SK-N-SH (cell line): ENCODE measurements around the gene BUB1. TPM values are rescaled to one million over a fixed set of nuclear protein-coding genes. Genes with fewer than 3 reads are reported as not detected.

Experiments
- CTCF ChIA-PET: fragments of 300-600, 350-600 bp; formaldehyde crosslinking; extraction: SDS; loops from one replicate; lab custom pipeline; 2021; lab: Yijun Ruan, JAX
- POLR2A ChIA-PET: fragments of 350-600 bp; sonication (Branson Sonifier 250); formaldehyde crosslinking; extraction: SDS; loops from one replicate; lab custom pipeline; 2020; ENCODE audit warnings: antibody characterized with exemption, inconsistent platforms; lab: Yijun Ruan, JAX
- DNase-seq: peaks from one replicate; pipeline ENCODE4 v3.0.0; 2012
- H2AFZ ChIP-seq: fragments of 200-600 bp; sonication (generic); 2 replicates; pipeline ENCODE4 v1.8.1; 2016; ENCODE audit warnings: antibody characterized with exemption, mild to moderate bottlenecking, low read depth
- H3F3A ChIP-seq: fragments of 200-600 bp; sonication (generic); replicated peaks from 2 replicates; pipeline ENCODE3; 2016; ENCODE audit warnings: antibody characterized with exemption, mild to moderate bottlenecking; ENCODE audit not compliant: insufficient read depth
- H3K27ac ChIP-seq, 2 experiments: fragments of 200-500 bp in 1 of 2; fragments of 200-600 bp in 1 of 2; sonication (Bioruptor generic) in 1 of 2; sonication (generic), shearing (Covaris generic) in 1 of 2; 2 replicates each; pipeline versions ENCODE4 v1.5.1 to v1.6.1; 2014 to 2016; ENCODE audit warnings: low read depth in 2 of 2, inconsistent platforms in 1 of 2, low read length in 1 of 2, mild to moderate bottlenecking in 1 of 2, mixed read lengths in 1 of 2
- H3K27me3 ChIP-seq: fragments of 200-600 bp; sonication (generic), shearing (Covaris generic); 2 replicates; pipeline ENCODE4 v1.6.1; 2016; ENCODE audit warnings: mixed run types; ENCODE audit not compliant: insufficient read depth
- H3K36me3 ChIP-seq, 2 experiments: fragments of 200-500 bp in 1 of 2; fragments of 200-600 bp in 1 of 2; sonication (Bioruptor generic) in 1 of 2; sonication (generic) in 1 of 2; replicated peaks in 1 of 2; 2 replicates each; pipeline versions ENCODE3 to v1.5.1; 2014 to 2016; ENCODE audit warnings: low read length in 1 of 2, mild to moderate bottlenecking in 1 of 2; ENCODE audit not compliant: insufficient read depth in 2 of 2, control insufficient read depth in 1 of 2
- H3K4me1 ChIP-seq, 2 experiments: fragments of 200-500 bp in 1 of 2; fragments of 200-600 bp in 1 of 2; sonication (Bioruptor generic) in 1 of 2; sonication (generic), shearing (Covaris generic) in 1 of 2; 2 replicates each; pipeline versions ENCODE4 v1.5.1 to v1.6.1; 2014 to 2016; ENCODE audit warnings: low read depth in 1 of 2, low read length in 1 of 2, mixed run types in 1 of 2; ENCODE audit not compliant: insufficient read depth in 2 of 2, control insufficient read depth in 1 of 2
- H3K4me2 ChIP-seq: fragments of 200-600 bp; sonication (generic), shearing (Covaris generic); 2 replicates; pipeline ENCODE4 v1.6.1; 2017; ENCODE audit warnings: mixed run types
- H3K4me3 ChIP-seq, 2 experiments: fragments of 200-500 bp in 1 of 2; fragments of 200-600 bp in 1 of 2; sonication (Bioruptor generic) in 1 of 2; sonication (generic), shearing (Covaris generic) in 1 of 2; 2 replicates each; pipeline versions ENCODE4 v1.5.1 to v1.8.1; 2014 to 2016; ENCODE audit warnings: low read depth in 2 of 2, inconsistent platforms in 1 of 2, low read length in 1 of 2, mild to moderate bottlenecking in 1 of 2, mixed read lengths in 1 of 2, moderate library complexity in 1 of 2
- H3K79me2 ChIP-seq: fragments of 200-600 bp; sonication (generic); 2 replicates; pipeline ENCODE4 v1.8.1; 2017; ENCODE audit warnings: mild to moderate bottlenecking; ENCODE audit not compliant: insufficient read depth
- H3K9ac ChIP-seq: fragments of 200-600 bp; sonication (generic); 2 replicates; pipeline ENCODE4 v1.6.1; 2017; ENCODE audit warnings: mixed run types
- H3K9me2 ChIP-seq: fragments of 200-600 bp; sonication (generic); 2 replicates; pipeline ENCODE4 v1.6.1; 2017; ENCODE audit warnings: mixed run types
- H3K9me3 ChIP-seq: fragments of 200-600 bp; sonication (generic); 2 replicates; pipeline ENCODE4 v1.6.1; 2017; ENCODE audit warnings: mixed run types, mild to moderate bottlenecking, moderate library complexity
- H4K20me1 ChIP-seq: fragments of 200-600 bp; sonication (generic); 2 replicates; pipeline ENCODE4 v1.6.1; 2017; ENCODE audit warnings: mild to moderate bottlenecking, mixed run types; ENCODE audit not compliant: insufficient read depth
- CHD2 ChIP-seq: fragments of 150-350 bp; IDR thresholded peaks from 2 replicates; pipeline ENCODE4 v1.6.1; 2018; ENCODE audit warnings: low read length; ENCODE audit not compliant: partially characterized antibody
- EP300 ChIP-seq, 2 experiments: IDR thresholded peaks; 2 replicates each; pipeline versions ENCODE4 v1.4.0 to v1.6.1; 2012; ENCODE audit warnings: borderline replicate concordance in 1 of 2, low read depth in 1 of 2, low read length in 1 of 2
- EZH2phosphoT487 ChIP-seq: fragments of 200-600 bp; sonication (generic); IDR thresholded peaks from 2 replicates; pipeline ENCODE4 v1.6.1; 2017; ENCODE audit warnings: low read depth, mixed run types, mild to moderate bottlenecking, antibody characterized with exemption, moderate library complexity, borderline replicate concordance
- FOXJ3 ChIP-seq: sonication (generic); formaldehyde crosslinking; IDR thresholded peaks from 2 replicates; pipeline ENCODE4 v1.5.1; 2020; ENCODE audit warnings: mild to moderate bottlenecking, missing genetic modification reagents
- FOXM1 ChIP-seq: IDR thresholded peaks from 2 replicates; pipeline ENCODE4 v1.4.0; 2012; ENCODE audit warnings: low read depth, mild to moderate bottlenecking
- GABPA ChIP-seq: IDR thresholded peaks from 2 replicates; pipeline ENCODE4 v1.4.0; 2012; ENCODE audit warnings: low read depth, mild to moderate bottlenecking
- GATA2 ChIP-seq: sonication (generic); formaldehyde crosslinking; IDR thresholded peaks from 2 replicates; pipeline ENCODE4 v1.5.0; 2020; ENCODE audit warnings: mild to moderate bottlenecking, missing genetic modification reagents
- IRF3 ChIP-seq: fragments of 150-350 bp; IDR thresholded peaks from 2 replicates; pipeline ENCODE4 v1.6.1; 2016; ENCODE audit warnings: mild to moderate bottlenecking, low read depth, low read length
- JUND ChIP-seq: IDR thresholded peaks from 2 replicates; pipeline ENCODE4 v1.4.0; 2012
- MEF2A ChIP-seq: IDR thresholded peaks from 2 replicates; pipeline ENCODE4 v1.4.0; 2012; ENCODE audit warnings: low read depth, borderline replicate concordance
- MXI1 ChIP-seq: IDR thresholded peaks from 2 replicates; pipeline ENCODE4 v1.6.1; 2012; ENCODE audit warnings: mild to moderate bottlenecking, low read depth, low read length, improper control_type of control experiment
- NFIC ChIP-seq: IDR thresholded peaks from 2 replicates; pipeline ENCODE4 v1.4.0; 2012; ENCODE audit warnings: borderline replicate concordance
- NRF1 ChIP-seq: IDR thresholded peaks from 2 replicates; pipeline ENCODE4 v1.6.1; 2012; ENCODE audit warnings: low read depth, mild to moderate bottlenecking, low read length
- PBX3 ChIP-seq: IDR thresholded peaks from 2 replicates; pipeline ENCODE4; 2012
- RAD21 ChIP-seq: IDR thresholded peaks from 2 replicates; pipeline ENCODE4 v1.6.1; 2012; ENCODE audit warnings: mild to moderate bottlenecking, low read length
- REST ChIP-seq: IDR thresholded peaks from 2 replicates; pipeline ENCODE4 v1.6.1; 2012; ENCODE audit warnings: mild to moderate bottlenecking, low read depth, low read length, moderate library complexity
- SMC3 ChIP-seq: IDR thresholded peaks from 2 replicates; pipeline ENCODE4 v1.6.1; 2012; ENCODE audit warnings: low read depth, low read length, improper control_type of control experiment
- TAF1 ChIP-seq: IDR thresholded peaks from 2 replicates; pipeline ENCODE4 v1.6.1; 2012; ENCODE audit warnings: low read depth, mild to moderate bottlenecking, low read length, moderate library complexity, borderline replicate concordance
- TCF12 ChIP-seq: IDR thresholded peaks from 2 replicates; pipeline ENCODE4 v1.4.0; 2012
- TEAD4 ChIP-seq: IDR thresholded peaks from 2 replicates; pipeline ENCODE4 v1.4.0; 2012; ENCODE audit warnings: mild to moderate bottlenecking, borderline replicate concordance; ENCODE audit not compliant: insufficient read depth
- USF2 ChIP-seq: fragments of 150-350 bp; IDR thresholded peaks from 2 replicates; pipeline ENCODE4 v1.6.1; 2017; ENCODE audit warnings: antibody characterized with exemption, low read length, low read depth, borderline replicate concordance
- YY1 ChIP-seq: IDR thresholded peaks from 2 replicates; pipeline ENCODE4 v1.4.0; 2012; ENCODE audit warnings: low read depth, mild to moderate bottlenecking
- WGBS: methylation state at CpG from one replicate; pipeline ENCODE4 v1.1.6; 2017; ENCODE audit warnings: low lambda C conversion rate; 5-methylcytosine and 5-hydroxymethylcytosine counted together
- polyA plus RNA-seq, 3 experiments: library from polyadenylated mRNA; depleted of rRNA; stranded (reverse); fragments of >200 nt; gene quantifications; 2 replicates each; pipeline ENCODE4 v1.2.3, GENCODE V29; 2012

BUB1 gene
- polyA plus RNA-seq, 1 of the 3 experiments (the other 2 are of a cell fraction): 9.0 TPM

- 0 out of 2 replicates have a peak overlapping the region, but pooled peaks have one; percentile 17 for H2AFZ ChIP-seq
- peaks cover 34 to 53% of the 10 kb centered on the region in 2 experiments for H3K36me3 ChIP-seq
- H3K4me3 ChIP-seq: no peak overlapping the region
- POLR2A ChIA-PET: no interaction called here
- CTCF ChIA-PET: no interaction called here
- H3K27ac ChIP-seq: no peak overlapping the region
- H4K20me1 ChIP-seq: no peaks in the 10 kb centered on the region; the same call in 1 of the 2 replicates
- H3K9me2 ChIP-seq: no peaks in the 10 kb centered on the region
- no peaks in the 10 kb centered on the region for H3K9me3 ChIP-seq
- no peak overlapping the region for H3K4me2 ChIP-seq
- H3K27me3 ChIP-seq: no peaks in the 10 kb centered on the region
- TF ChIP-seq NRF1 (no peak), EP300 (IDR thresholded peaks at IDR 0.05; ENCODE audit: borderline replicate concordance in 1 of 2, low read depth in 1 of 2, low read length in 1 of 2) (no peak), GABPA (no peak), CHD2 (no peak), RAD21 (no peak), NFIC (no peak), MEF2A (no peak), USF2 (no peak), PBX3 (no peak), YY1 (no peak), EZH2phosphoT487 (no peak), TEAD4 (no peak), TCF12 (no peak), SMC3 (no peak), GATA2 (CRISPR knock-in tag) (no peak), TAF1 (no peak), MXI1 (no peak)
- peaks cover 4 to 10% of the 10 kb centered on the region in 2 experiments; a peak in 2 of 4 replicates for H3K4me1 ChIP-seq
- DNase-seq: no peak
- peaks cover 38% of the 10 kb centered on the region for H3K79me2 ChIP-seq
- no peak overlapping the region for H3K9ac ChIP-seq
- peaks cover 28% of the 10 kb centered on the region for H3F3A ChIP-seq
- WGBS: 97% methylated on average over 5 of the region's 5 CpGs
These were observed 7.0 kb downstream of the BUB1 start for GRCh38 chr2:110670826-110671225.

- Histone ChIP-seq H3K9me3 (no peaks in the 10 kb centered on the region), H3K4me3 (no peak overlapping the region), H3K4me1 (no peaks in the 10 kb centered on the region), H4K20me1 (no peaks in the 10 kb centered on the region), H3K27ac (no peak overlapping the region), H3K36me3 (peaks cover 43 to 56% of the 10 kb centered on the region in 2 experiments), H3K4me2 (no peak overlapping the region), H3K79me2 (peaks cover 34% of the 10 kb centered on the region; the same call in 1 of the 2 replicates), H3K27me3 (no peaks in the 10 kb centered on the region), H3K9ac (no peak overlapping the region), H3F3A (peaks cover 16% of the 10 kb centered on the region), H3K9me2 (no peaks in the 10 kb centered on the region), H2AFZ (no peak overlapping the region)
- ChIA-PET CTCF (no interaction called here), POLR2A (no interaction called here)
- DNase-seq: no peak
- WGBS: 90% methylated on average over 1 of the region's 1 CpG
- no peak for TF ChIP-seq FOXJ3 (CRISPR knock-in tag)
- TF ChIP-seq USF2: no peak
- TF ChIP-seq RAD21: no peak
- no peak for TF ChIP-seq FOXM1
- TF ChIP-seq IRF3: no peak
- no peak for TF ChIP-seq REST
- no peak for TF ChIP-seq NRF1
- TF ChIP-seq JUND: no peak
- TF ChIP-seq YY1: no peak
- no peak for TF ChIP-seq CHD2
These were observed 8.8 kb downstream of the BUB1 start for GRCh38 chr2:110669079-110669478.
